HepG2 (cell line): Measurements from ENCODE around the gene SWSAP1. TPM values are rescaled to one million over a fixed set of nuclear protein-coding genes. Genes with fewer than 3 reads are reported as not detected.

Experiments
- ATF7-NPFF ChIP-seq: sonication (generic); formaldehyde crosslinking; IDR thresholded peaks from 2 replicates; pipeline ENCODE4 v1.8.1; 2023; ENCODE audit warnings: mild to moderate bottlenecking, low read depth, missing genetic modification reagents, moderate library complexity
- BHLHE40 ChIP-seq: IDR thresholded peaks from 2 replicates; pipeline ENCODE4 v1.6.1; 2011; ENCODE audit warnings: low read length, improper control_type of control experiment
- ELF1 ChIP-seq: sonication (generic); formaldehyde crosslinking; IDR thresholded peaks from 2 replicates; pipeline ENCODE4 v1.4.0; 2020; ENCODE audit warnings: missing genetic modification reagents
- ETV6 ChIP-seq: sonication (generic); formaldehyde crosslinking; conservative IDR thresholded peaks from 2 replicates; pipeline ENCODE4 v1.4.0; 2020; ENCODE audit warnings: missing genetic modification reagents
- HMG20A ChIP-seq: IDR thresholded peaks from 2 replicates; pipeline ENCODE4 v1.6.1; 2016; ENCODE audit warnings: borderline replicate concordance
- MAF1 ChIP-seq: sonication (generic); formaldehyde crosslinking; IDR thresholded peaks from 2 replicates; pipeline ENCODE4 v1.5.0; 2020; ENCODE audit warnings: missing genetic modification reagents, borderline replicate concordance
- MAZ ChIP-seq, 2 experiments: sonication (generic) in 1 of 2; formaldehyde crosslinking in 1 of 2; IDR thresholded peaks; 2 replicates each; pipeline versions ENCODE4 v1.5.0 to v1.6.1; 2012 to 2020; ENCODE audit warnings: low read depth in 2 of 2, mild to moderate bottlenecking in 2 of 2, borderline replicate concordance in 1 of 2, improper control_type of control experiment in 1 of 2, low read length in 1 of 2, missing genetic modification reagents in 1 of 2, moderate library complexity in 1 of 2
- MED1 ChIP-seq: sonication (generic); formaldehyde crosslinking; IDR thresholded peaks from 2 replicates; pipeline ENCODE4 v1.4.0; 2020; ENCODE audit warnings: missing genetic modification reagents
- NFE2L1 ChIP-seq: sonication (generic); formaldehyde crosslinking; IDR thresholded peaks from 2 replicates; pipeline ENCODE4 v1.4.0; 2020; ENCODE audit warnings: missing genetic modification reagents, mild to moderate bottlenecking, borderline replicate concordance
- NFKB2 ChIP-seq: sonication (generic); formaldehyde crosslinking; IDR thresholded peaks from 2 replicates; pipeline ENCODE4 v1.4.0; 2020; ENCODE audit warnings: missing genetic modification reagents, borderline replicate concordance
- ZKSCAN5 ChIP-seq: sonication (generic); formaldehyde crosslinking; IDR thresholded peaks from 2 replicates; pipeline ENCODE4 v1.5.1; 2020; ENCODE audit warnings: mild to moderate bottlenecking, missing genetic modification reagents
- ZNF251 ChIP-seq: sonication (generic); formaldehyde crosslinking; IDR thresholded peaks from 2 replicates; pipeline ENCODE4 v1.9.0; 2021; ENCODE audit warnings: mild to moderate bottlenecking, missing genetic modification reagents
- ZNF546 ChIP-seq: sonication (generic); formaldehyde crosslinking; conservative IDR thresholded peaks from 2 replicates; pipeline ENCODE4 v1.8.1; 2023; ENCODE audit warnings: mild to moderate bottlenecking, missing genetic modification reagents
- ZSCAN31 ChIP-seq: sonication (generic); formaldehyde crosslinking; IDR thresholded peaks from 2 replicates; pipeline ENCODE4 v1.5.0; 2020; ENCODE audit warnings: low read depth, mild to moderate bottlenecking, missing genetic modification reagents
- polyA plus RNA-seq, 8 experiments: library from polyadenylated mRNA; depleted of rRNA in 3 of 8; stranded (reverse) in 7 of 8; unstranded in 1 of 8; fragments of >200 nt; fragmentation: Illumina TruSeq in 4 of 8; extraction: Trizol in 4 of 8; gene quantifications; 2 replicates each; pipeline versions ENCODE4 v1.2.1 to v1.2.3, GENCODE V29; 2011 to 2016; ENCODE audit warnings: low read depth in 4 of 8, missing spikeins in 1 of 8, mixed read lengths in 1 of 8; ENCODE audit not compliant: insufficient read depth in 1 of 8
- total RNA-seq, 5 experiments: library from RNA; depleted of rRNA; stranded (reverse); fragments of >200 nt; fragmentation: Illumina TruSeq; extraction: Trizol; gene quantifications; 2 replicates each; pipeline ENCODE4 v1.2.3, GENCODE V29; 2016; ENCODE audit warnings: low read depth in 1 of 5
- TF ChIP-seq, protein P1 (sequence below): sonication (generic); formaldehyde crosslinking; IDR thresholded peaks from 2 replicates; pipeline ENCODE4 v1.8.0; 2023; ENCODE audit warnings: mild to moderate bottlenecking, missing genetic modification reagents
- TF ChIP-seq, protein P2 (sequence below): IDR thresholded peaks from 2 replicates; pipeline ENCODE4 v1.6.1; 2018; ENCODE audit warnings: missing genetic modification reagents, mild to moderate bottlenecking, missing compliant biosample characterization
- TF ChIP-seq, protein P3 (sequence below): sonication (generic); formaldehyde crosslinking; IDR thresholded peaks from 2 replicates; pipeline ENCODE4 v1.4.0; 2020; ENCODE audit warnings: missing genetic modification reagents
- TF ChIP-seq, protein P4 (sequence below): sonication (generic); formaldehyde crosslinking; conservative IDR thresholded peaks from 2 replicates; pipeline ENCODE4 v1.8.1; 2023; ENCODE audit warnings: missing genetic modification reagents
- TF ChIP-seq, protein P5 (sequence below): IDR thresholded peaks from 2 replicates; pipeline ENCODE4 v1.6.1; 2012; ENCODE audit warnings: low read length, improper control_type of control experiment

The SWSAP1 gene
- total and polyA plus RNA-seq, 2 of the 13 experiments (the other 11 are each of a cell fraction or from before 2014, with no cell fraction given): 2.7 to 3.3 TPM

DNA sequence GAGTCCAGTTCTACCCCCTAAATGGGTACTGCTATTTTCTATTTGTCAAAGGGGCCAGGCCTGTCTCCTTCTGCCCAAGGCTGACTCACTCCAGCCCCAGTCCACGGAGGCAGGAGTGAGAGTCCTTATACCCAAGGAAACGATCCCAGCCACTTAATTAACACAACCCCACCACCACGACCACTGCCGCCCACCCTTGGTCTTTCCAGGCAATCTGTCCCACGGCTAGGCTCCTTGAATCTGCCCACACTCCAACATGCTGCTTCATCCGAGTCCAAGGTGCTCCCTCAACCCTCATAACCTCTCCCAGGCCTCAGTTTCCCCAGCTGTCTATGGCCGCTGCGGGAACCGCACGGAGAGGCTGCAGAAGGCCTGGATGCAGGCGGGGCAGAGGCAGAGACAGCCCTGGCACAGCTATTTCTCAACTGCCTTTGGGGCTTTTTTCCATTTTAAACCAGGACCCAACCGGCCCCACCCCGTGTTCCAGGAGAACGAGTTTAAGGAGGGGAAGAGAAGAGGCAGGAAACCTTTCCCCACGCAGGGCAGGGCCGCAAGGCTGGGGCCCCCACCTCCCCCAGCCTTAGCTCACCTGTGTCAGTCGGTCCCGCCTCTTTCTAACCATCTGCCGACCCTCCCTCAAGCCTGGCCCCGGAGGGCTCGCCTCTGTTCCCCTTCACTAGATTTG, 35.8 kb upstream of the SWSAP1 start (continued):
- TF ChIP-seq, protein P1, sequence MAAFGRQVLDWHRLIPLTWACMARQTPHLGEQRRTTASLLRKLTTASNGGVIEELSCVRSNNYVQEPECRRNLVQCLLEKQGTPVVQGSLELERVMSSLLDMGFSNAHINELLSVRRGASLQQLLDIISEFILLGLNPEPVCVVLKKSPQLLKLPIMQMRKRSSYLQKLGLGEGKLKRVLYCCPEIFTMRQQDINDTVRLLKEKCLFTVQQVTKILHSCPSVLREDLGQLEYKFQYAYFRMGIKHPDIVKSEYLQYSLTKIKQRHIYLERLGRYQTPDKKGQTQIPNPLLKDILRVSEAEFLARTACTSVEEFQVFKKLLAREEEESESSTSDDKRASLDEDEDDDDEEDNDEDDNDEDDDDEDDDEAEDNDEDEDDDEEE (CRISPR knock-in tag): no peak
- TF ChIP-seq NFKB2 (CRISPR knock-in tag): no peak
- TF ChIP-seq NFE2L1 (CRISPR knock-in tag): no peak
- TF ChIP-seq, protein P2, sequence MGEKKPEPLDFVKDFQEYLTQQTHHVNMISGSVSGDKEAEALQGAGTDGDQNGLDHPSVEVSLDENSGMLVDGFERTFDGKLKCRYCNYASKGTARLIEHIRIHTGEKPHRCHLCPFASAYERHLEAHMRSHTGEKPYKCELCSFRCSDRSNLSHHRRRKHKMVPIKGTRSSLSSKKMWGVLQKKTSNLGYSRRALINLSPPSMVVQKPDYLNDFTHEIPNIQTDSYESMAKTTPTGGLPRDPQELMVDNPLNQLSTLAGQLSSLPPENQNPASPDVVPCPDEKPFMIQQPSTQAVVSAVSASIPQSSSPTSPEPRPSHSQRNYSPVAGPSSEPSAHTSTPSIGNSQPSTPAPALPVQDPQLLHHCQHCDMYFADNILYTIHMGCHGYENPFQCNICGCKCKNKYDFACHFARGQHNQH (CRISPR knock-in tag): no peak
- no peak for TF ChIP-seq ETV6 (CRISPR knock-in tag)
- TF ChIP-seq BHLHE40: no peak
- no peak for TF ChIP-seq HMG20A
- no peak for TF ChIP-seq ZSCAN31 (CRISPR knock-in tag)
- peak; percentile 7; the same call in 1 of the 2 replicates for TF ChIP-seq ATF7-NPFF (CRISPR knock-in tag)
- TF ChIP-seq MAF1 (CRISPR knock-in tag): no peak
- TF ChIP-seq, protein P3, sequence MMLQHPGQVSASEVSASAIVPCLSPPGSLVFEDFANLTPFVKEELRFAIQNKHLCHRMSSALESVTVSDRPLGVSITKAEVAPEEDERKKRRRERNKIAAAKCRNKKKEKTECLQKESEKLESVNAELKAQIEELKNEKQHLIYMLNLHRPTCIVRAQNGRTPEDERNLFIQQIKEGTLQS: no peak
- TF ChIP-seq, protein P4, sequence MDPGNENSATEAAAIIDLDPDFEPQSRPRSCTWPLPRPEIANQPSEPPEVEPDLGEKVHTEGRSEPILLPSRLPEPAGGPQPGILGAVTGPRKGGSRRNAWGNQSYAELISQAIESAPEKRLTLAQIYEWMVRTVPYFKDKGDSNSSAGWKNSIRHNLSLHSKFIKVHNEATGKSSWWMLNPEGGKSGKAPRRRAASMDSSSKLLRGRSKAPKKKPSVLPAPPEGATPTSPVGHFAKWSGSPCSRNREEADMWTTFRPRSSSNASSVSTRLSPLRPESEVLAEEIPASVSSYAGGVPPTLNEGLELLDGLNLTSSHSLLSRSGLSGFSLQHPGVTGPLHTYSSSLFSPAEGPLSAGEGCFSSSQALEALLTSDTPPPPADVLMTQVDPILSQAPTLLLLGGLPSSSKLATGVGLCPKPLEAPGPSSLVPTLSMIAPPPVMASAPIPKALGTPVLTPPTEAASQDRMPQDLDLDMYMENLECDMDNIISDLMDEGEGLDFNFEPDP (CRISPR knock-in tag): no peak
- TF ChIP-seq, protein P5, sequence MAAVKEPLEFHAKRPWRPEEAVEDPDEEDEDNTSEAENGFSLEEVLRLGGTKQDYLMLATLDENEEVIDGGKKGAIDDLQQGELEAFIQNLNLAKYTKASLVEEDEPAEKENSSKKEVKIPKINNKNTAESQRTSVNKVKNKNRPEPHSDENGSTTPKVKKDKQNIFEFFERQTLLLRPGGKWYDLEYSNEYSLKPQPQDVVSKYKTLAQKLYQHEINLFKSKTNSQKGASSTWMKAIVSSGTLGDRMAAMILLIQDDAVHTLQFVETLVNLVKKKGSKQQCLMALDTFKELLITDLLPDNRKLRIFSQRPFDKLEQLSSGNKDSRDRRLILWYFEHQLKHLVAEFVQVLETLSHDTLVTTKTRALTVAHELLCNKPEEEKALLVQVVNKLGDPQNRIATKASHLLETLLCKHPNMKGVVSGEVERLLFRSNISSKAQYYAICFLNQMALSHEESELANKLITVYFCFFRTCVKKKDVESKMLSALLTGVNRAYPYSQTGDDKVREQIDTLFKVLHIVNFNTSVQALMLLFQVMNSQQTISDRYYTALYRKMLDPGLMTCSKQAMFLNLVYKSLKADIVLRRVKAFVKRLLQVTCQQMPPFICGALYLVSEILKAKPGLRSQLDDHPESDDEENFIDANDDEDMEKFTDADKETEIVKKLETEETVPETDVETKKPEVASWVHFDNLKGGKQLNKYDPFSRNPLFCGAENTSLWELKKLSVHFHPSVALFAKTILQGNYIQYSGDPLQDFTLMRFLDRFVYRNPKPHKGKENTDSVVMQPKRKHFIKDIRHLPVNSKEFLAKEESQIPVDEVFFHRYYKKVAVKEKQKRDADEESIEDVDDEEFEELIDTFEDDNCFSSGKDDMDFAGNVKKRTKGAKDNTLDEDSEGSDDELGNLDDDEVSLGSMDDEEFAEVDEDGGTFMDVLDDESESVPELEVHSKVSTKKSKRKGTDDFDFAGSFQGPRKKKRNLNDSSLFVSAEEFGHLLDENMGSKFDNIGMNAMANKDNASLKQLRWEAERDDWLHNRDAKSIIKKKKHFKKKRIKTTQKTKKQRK: no peak
- no peak for TF ChIP-seq ZKSCAN5 (CRISPR knock-in tag)
- 0 out of 2 replicates have a peak, but pooled peaks have one; percentile 19 for TF ChIP-seq ZNF546 (CRISPR knock-in tag)
- no peak for TF ChIP-seq ELF1
- no peak for TF ChIP-seq ZNF251 (CRISPR knock-in tag)
- TF ChIP-seq MED1 (CRISPR knock-in tag): no peak
- no peak for TF ChIP-seq MAZ (IDR thresholded peaks at IDR 0.05; ENCODE audit: borderline replicate concordance, low read depth, low read length)
- no peak for TF ChIP-seq MAZ (CRISPR knock-in tag; IDR thresholded peaks at IDR 0.05; ENCODE audit: low read depth)
- TF ChIP-seq, all 625 proteins: peak for 5
